Fibroblast of lung (primary cell): ENCODE results near the gene MFAP2. TPM values are rescaled to one million over a fixed set of nuclear protein-coding genes. Genes with fewer than 3 reads are reported as not detected.
A peak's percentile ranks its signal among the peaks of the same experiment; 100 is the strongest.
"Not testable (repeated sequence)": the region's sequence is repeated elsewhere in the genome, so short reads cannot be mapped to it uniquely, and the experiment has no call there.

Source experiments
- DNase-seq, 2 donors: peaks; one replicate each; pipeline versions ENCODE4 v3.0.0 to v3.0.0-alpha.2; 2010; ENCODE audit warnings: low read depth in 2 of 2
- H2AFZ ChIP-seq: 2 replicates; pipeline ENCODE4 v1.5.1; 2012; ENCODE audit warnings: low read length, control low read depth, inconsistent platforms
- H3K27ac ChIP-seq: 2 replicates; pipeline ENCODE4 v1.5.1; 2011; ENCODE audit warnings: low read length, control low read depth; ENCODE audit not compliant: insufficient read depth
- H3K27me3 ChIP-seq: 2 replicates; pipeline ENCODE4 v1.5.1; 2011; ENCODE audit warnings: mild to moderate bottlenecking, low read length; ENCODE audit not compliant: control insufficient read depth, insufficient read depth
- H3K36me3 ChIP-seq: 2 replicates; pipeline ENCODE4 v1.5.1; 2011; ENCODE audit warnings: low read length; ENCODE audit not compliant: control insufficient read depth, insufficient read depth
- H3K4me1 ChIP-seq: 2 replicates; pipeline ENCODE4 v1.5.1; 2011; ENCODE audit warnings: low read length; ENCODE audit not compliant: control insufficient read depth, insufficient read depth; ENCODE audit errors: extremely low read depth
- H3K4me2 ChIP-seq: 2 replicates; pipeline ENCODE4 v1.5.1; 2011; ENCODE audit warnings: low read length, control low read depth; ENCODE audit not compliant: insufficient read depth; ENCODE audit errors: extremely low read depth
- H3K4me3 ChIP-seq, 4 experiments: fragments of 200-600 bp in 1 of 4; sonication (generic) in 1 of 4; replicated peaks in 1 of 4; 2 replicates each; pipeline ENCODE4 v1.5.1; 2011 to 2016; ENCODE audit warnings: low read length in 4 of 4, low read depth in 3 of 4, mild to moderate bottlenecking in 3 of 4, control low read depth in 2 of 4, inconsistent platforms in 1 of 4, mixed read lengths in 1 of 4; ENCODE audit not compliant: insufficient read depth in 1 of 4; ENCODE audit errors: control extremely low read depth in 1 of 4
- H3K79me2 ChIP-seq: 2 replicates; pipeline ENCODE4 v1.5.1; 2012; ENCODE audit warnings: mild to moderate bottlenecking, low read length, inconsistent platforms; ENCODE audit not compliant: control insufficient read depth, insufficient read depth
- H3K9ac ChIP-seq: 2 replicates; pipeline ENCODE4 v1.5.1; 2011; ENCODE audit warnings: mild to moderate bottlenecking, low read length, control low read depth; ENCODE audit not compliant: insufficient read depth
- H3K9me3 ChIP-seq: 2 replicates; pipeline ENCODE4 v1.5.1; 2012; ENCODE audit warnings: low read depth, low read length; ENCODE audit not compliant: control insufficient read depth, insufficient read depth
- H4K20me1 ChIP-seq: 2 replicates; pipeline ENCODE4 v1.5.1; 2011; ENCODE audit warnings: low read length; ENCODE audit not compliant: control insufficient read depth, insufficient read depth; ENCODE audit errors: extremely low read depth
- EZH2 ChIP-seq: IDR thresholded peaks from 2 replicates; pipeline ENCODE4 v1.5.1; 2012; ENCODE audit warnings: low read length, control low read depth, mild to moderate bottlenecking; ENCODE audit errors: missing control alignments
- polyA plus RNA-seq, 2 donors: library from polyadenylated mRNA; depleted of rRNA in 1 of 2; stranded (reverse) in 1 of 2; unstranded in 1 of 2; fragments of >200 nt; gene quantifications; 2 replicates each; pipeline ENCODE4 v1.2.1, GENCODE V29; 2011 to 2012; ENCODE audit warnings: missing spikeins in 1 of 2
- total RNA-seq: library from RNA; depleted of rRNA; stranded (reverse); fragments of >200 nt; gene quantifications from 2 replicates; pipeline ENCODE4 v1.2.1, GENCODE V29; 2014
- TF ChIP-seq, protein P1 (sequence below), 2 donors: IDR thresholded peaks in 1 of 2; conservative IDR thresholded peaks in 1 of 2; 1 replicate in 1 of 2; 2 replicates in 1 of 2; pipeline ENCODE4 v1.5.1; 2011 to 2012; ENCODE audit warnings: low read length in 2 of 2, control low read depth in 1 of 2, inconsistent platforms in 1 of 2, low read depth in 1 of 2, mild to moderate bottlenecking in 1 of 2

Gene MFAP2
- total and polyA plus RNA-seq, 2 donors (not counting 1 experiment from before 2014, with no cell fraction given), result 14.1 to 16.2 TPM

DNA sequence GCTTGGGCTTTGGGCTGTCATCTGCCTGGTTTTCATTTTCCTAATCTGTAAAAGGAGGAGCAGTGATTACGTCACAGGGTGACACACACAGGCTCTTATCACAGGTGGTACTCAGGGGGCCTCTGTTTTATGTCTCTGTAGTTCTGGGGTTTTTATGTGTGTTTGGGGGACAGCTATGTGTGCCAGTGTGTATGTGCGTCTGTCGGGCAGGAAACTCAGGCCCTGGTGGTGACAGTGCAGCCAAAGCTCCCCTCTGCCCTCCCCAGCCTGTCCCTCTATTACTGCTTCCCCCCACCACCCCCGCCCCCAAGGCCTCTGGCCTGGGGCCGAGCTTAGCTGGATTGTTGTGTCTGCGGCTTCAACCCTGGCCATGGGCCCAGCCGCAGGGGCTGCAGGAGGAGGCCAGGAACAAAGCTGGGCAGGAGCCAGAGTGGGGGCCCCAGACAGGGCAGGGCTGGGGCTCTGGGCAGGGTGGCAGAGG is 13.3 kb downstream of the MFAP2 start:
- H3K27me3 ChIP-seq, result no peaks in the 10 kb centered on the region
- peaks cover 3% of the 10 kb centered on the region for H3K4me1 ChIP-seq
- H3K9ac ChIP-seq, result no peak overlapping the region
- no peak overlapping the region for H3K27ac ChIP-seq
- peak; percentile 63 to 93 for DNase-seq
- H2AFZ ChIP-seq, result no peak overlapping the region
- H4K20me1 ChIP-seq, result no peaks in the 10 kb centered on the region
- H3K4me2 ChIP-seq, result no peak overlapping the region
- no peak overlapping the region for H3K4me3 ChIP-seq
- peaks cover 4% of the 10 kb centered on the region for H3K36me3 ChIP-seq
- H3K79me2 ChIP-seq, result no peaks in the 10 kb centered on the region
- TF ChIP-seq, protein P1, sequence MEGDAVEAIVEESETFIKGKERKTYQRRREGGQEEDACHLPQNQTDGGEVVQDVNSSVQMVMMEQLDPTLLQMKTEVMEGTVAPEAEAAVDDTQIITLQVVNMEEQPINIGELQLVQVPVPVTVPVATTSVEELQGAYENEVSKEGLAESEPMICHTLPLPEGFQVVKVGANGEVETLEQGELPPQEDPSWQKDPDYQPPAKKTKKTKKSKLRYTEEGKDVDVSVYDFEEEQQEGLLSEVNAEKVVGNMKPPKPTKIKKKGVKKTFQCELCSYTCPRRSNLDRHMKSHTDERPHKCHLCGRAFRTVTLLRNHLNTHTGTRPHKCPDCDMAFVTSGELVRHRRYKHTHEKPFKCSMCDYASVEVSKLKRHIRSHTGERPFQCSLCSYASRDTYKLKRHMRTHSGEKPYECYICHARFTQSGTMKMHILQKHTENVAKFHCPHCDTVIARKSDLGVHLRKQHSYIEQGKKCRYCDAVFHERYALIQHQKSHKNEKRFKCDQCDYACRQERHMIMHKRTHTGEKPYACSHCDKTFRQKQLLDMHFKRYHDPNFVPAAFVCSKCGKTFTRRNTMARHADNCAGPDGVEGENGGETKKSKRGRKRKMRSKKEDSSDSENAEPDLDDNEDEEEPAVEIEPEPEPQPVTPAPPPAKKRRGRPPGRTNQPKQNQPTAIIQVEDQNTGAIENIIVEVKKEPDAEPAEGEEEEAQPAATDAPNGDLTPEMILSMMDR (conservative IDR thresholded peaks at IDR 0.05 in 1 of 2, IDR thresholded peaks at IDR 0.05 in 1 of 2; ENCODE audit: low read depth in 1 of 2, low read length in 2 of 2), result no peak
- TF ChIP-seq EZH2, result no peak
- H3K9me3 ChIP-seq, result no peaks in the 10 kb centered on the region

GRCh38 chr1:16966282-16966681 is 14.1 kb downstream of the MFAP2 start:
- no peak overlapping the region for H3K27ac ChIP-seq
- no peak overlapping the region for H3K9ac ChIP-seq
- H3K4me2 ChIP-seq, result no peak overlapping the region
- H2AFZ ChIP-seq, result no peak overlapping the region
- no peaks in the 10 kb centered on the region for H3K9me3 ChIP-seq
- no peaks in the 10 kb centered on the region for H4K20me1 ChIP-seq
- H3K79me2 ChIP-seq, result no peaks in the 10 kb centered on the region
- no peaks in the 10 kb centered on the region for H3K36me3 ChIP-seq
- H3K27me3 ChIP-seq, result no peaks in the 10 kb centered on the region
- no peak for DNase-seq
- peaks cover 3% of the 10 kb centered on the region for H3K4me1 ChIP-seq
- no peak overlapping the region for H3K4me3 ChIP-seq
- TF ChIP-seq EZH2, result no peak
- TF ChIP-seq, protein P1 (conservative IDR thresholded peaks at IDR 0.05 in 1 of 2, IDR thresholded peaks at IDR 0.05 in 1 of 2; ENCODE audit: low read depth in 1 of 2, low read length in 2 of 2), result no peak

- H3K27me3 ChIP-seq, result no peaks in the 10 kb centered on the region
- no peaks in the 10 kb centered on the region for H3K79me2 ChIP-seq
- no peak overlapping the region for H3K9ac ChIP-seq
- H3K27ac ChIP-seq, result no peak overlapping the region
- H4K20me1 ChIP-seq, result no peaks in the 10 kb centered on the region
- no peaks in the 10 kb centered on the region for H3K9me3 ChIP-seq
- peaks cover 4% of the 10 kb centered on the region for H3K4me1 ChIP-seq
- H3K4me3 ChIP-seq, result no peak overlapping the region
- no peaks in the 10 kb centered on the region for H3K36me3 ChIP-seq
- TF ChIP-seq, protein P1 (conservative IDR thresholded peaks at IDR 0.05 in 1 of 2, IDR thresholded peaks at IDR 0.05 in 1 of 2; ENCODE audit: low read depth in 1 of 2, low read length in 2 of 2), result no peak
- no peak for TF ChIP-seq EZH2
- H2AFZ ChIP-seq, result no peak overlapping the region
- no peak overlapping the region for H3K4me2 ChIP-seq
- no peak for DNase-seq
Measured at GRCh38 chr1:16965486-16966067, 14.8 kb downstream of the MFAP2 start.

- H2AFZ ChIP-seq, H3K4me1 ChIP-seq, H3K9ac ChIP-seq, H3K4me2 ChIP-seq, H3K4me3 ChIP-seq, H3K27ac ChIP-seq, H3K79me2 ChIP-seq, H3K36me3 ChIP-seq, H3K27me3 ChIP-seq, DNase-seq, H4K20me1 ChIP-seq, H3K9me3 ChIP-seq: not testable (repeated sequence)
Measured at GRCh38 chr1:16964169-16964568, 16.3 kb downstream of the MFAP2 start.
